SKM-1 treated with dmso at 0.1 percent for 144 hours (cell line): ENCODE results near the gene PPFIBP2.

Experiments used
- DNase-seq: peaks from one replicate; lab custom pipeline; 2025; ENCODE audit not compliant: unreplicated experiment; lab: John Stamatoyannopoulos, UW

PPFIBP2 gene

DNA sequence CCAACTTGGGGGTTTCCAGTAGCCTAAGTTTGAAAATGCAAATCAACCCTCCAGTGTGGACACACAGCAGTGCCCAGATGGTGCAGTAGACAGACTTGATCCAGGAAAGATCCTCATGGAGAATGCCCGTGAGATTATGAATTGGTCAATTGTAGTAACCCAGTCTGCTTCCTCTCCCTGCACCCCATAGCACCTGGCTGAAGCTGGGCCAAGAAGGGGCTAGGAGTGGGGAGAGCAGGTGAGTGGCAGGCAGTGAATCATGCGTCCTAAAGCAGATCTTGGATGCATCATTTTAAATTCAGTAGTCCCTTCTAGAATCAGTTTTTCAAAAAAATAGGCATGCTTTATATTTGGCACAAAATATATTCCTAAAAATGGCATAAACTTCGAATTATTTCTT is 107.3 kb downstream of the PPFIBP2 start:
- no peak for DNase-seq

DNA sequence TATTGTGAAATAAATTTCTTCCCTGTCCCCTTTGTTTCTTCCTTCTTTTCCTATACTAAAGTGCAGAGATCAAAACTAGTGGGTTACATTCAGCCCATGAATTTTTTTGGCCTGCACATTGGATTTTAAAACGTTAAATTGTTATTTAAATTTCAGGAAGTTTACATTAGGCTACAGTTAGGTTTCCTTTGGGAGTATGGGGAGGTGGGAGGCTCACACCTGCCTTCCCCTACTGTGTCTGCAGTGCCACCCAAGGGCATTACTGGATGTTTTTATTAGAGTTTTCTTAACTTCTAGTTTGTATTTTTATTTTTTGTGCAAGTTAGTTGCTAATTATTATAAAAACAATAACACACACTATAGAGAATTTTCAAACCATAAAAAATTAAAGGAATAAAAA is 107.8 kb downstream of the PPFIBP2 start:
- no peak for DNase-seq

DNA sequence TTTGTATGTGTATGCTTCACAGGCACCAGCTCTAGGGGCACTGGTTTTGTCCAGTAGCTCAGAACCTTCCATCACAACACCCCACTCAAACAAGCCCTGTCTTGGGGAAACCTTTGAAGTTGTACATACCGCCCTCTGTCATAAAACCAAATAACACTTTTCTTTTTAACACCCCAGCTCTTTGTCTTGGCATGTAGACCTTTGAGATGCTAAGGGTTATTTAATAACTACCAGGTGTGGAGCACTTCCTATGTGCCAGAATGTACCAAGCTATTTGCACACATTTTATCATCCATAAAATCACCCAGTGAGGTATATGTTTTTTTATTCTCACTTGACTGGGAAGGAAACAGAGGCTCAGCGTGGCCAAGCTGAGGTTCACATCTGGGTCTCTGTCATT is 108.9 kb downstream of the PPFIBP2 start:
- no peak for DNase-seq

DNA sequence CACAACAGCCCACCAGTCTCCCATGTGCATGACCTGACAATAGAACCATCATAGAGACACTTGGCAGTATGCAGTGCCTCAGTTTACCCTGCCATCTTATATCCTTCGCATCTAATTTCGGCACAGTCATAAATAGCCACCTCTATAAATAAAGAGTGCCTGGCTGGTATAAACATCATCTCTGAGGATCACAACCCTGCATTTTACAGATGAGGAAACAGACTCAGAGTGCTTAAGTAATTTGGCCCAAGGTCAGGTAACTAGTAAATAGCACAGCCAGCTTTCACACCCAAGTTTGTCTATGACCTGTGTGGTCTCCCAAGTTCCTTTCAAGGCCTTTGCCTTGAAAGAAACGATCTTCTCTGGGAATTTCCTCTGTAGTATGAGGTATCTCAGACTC is 114.9 kb downstream of the PPFIBP2 start:
- DNase-seq, result no peak

DNA sequence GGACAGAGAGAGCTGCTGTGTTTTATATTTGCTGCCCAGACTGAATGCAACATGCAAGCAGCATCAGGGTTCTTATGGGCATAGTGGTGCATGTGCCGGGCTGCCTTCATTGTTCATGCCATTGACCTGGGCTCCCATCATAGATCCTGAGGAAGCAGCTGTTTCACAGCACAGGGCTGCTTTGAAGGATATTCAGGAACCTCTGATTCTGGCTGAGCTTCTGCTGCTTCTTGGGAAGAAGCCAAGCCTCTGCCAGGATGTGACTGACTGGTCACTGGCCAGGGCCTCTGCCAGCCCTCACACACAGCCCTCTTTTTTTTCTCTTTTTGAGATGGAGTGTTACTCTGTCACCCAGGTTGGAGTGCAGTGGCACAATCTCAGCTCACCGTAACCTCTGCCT is 116.2 kb downstream of the PPFIBP2 start:
- DNase-seq, result no peak

DNA sequence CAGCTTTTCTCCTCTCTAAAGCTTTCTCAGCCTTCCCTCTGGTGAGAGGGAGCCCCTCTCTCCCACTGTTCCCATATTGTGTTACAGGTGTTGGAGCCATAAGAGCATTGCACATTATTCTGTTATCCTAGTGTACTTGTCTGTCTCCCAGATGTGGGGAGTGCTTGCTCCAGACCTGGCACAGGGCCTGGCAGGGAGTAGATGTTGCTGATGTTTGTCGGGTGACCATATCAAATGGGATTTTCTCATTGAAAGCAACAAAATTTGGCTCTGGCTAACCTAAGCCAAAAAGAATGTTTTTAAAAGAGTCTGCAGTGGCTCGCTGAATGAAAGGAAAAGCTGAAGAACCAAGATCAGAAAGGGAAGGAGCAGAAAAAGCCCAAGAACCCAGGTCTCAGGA is 118.4 kb downstream of the PPFIBP2 start:
- no peak for DNase-seq

DNA sequence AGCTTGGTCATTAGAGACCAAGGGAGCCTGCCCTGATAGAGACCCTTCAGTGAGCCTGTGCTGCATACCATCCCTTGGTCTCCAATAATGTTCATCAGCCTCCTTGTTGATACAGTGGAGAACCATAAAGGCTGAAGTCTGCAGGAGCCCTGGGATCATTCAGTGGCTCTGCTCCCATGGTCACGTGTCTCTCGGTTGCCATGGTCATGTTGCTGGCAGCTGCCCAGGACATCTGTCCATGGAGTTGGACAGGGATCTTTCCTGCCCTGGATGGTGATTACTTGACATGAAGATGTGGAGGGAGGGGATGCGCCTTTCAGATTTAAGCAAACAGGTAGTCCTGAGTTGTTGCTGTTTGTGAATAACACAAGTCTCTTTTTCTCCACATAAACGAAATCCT is 121.3 kb downstream of the PPFIBP2 start:
- DNase-seq, result no peak

DNA sequence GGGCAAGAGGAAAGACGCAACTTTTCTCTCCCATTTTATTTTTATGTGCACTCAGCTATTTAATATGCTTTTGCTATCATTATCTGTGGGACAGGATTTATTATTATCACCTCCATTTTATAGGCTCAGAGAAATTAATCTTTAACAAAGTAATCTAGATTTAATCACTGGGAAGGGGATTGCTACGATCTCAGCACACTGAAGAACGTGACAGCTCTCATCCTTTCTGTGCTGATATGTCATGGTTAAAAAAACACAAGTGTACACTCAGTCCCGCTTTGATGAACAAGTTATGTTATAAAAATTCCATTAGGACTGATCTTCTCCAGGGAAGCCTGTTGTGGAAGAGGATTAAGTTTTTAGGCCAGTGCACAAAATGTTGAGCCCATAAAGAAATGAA is 121.9 kb downstream of the PPFIBP2 start:
- DNase-seq, result no peak

DNA sequence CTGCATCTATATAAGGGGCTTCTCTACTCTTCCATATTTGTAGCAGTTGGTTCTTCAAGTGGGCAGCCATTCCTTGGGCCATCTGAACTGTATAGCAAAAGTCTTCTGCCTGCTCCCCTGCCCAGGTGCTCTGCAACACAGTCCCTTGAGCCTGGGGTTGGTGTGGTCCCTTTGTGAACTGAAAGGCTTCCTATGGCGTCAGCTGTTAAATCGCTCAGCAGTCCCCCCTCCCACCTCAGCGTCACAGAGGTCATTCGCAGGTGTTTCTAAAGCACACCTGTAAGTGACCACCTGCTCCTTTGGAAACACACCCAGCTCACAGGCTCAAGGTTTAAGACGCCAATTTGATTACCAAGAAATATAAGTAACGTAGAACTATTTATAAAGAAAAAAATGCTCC is 122.6 kb downstream of the PPFIBP2 start:
- DNase-seq, result no peak

DNA sequence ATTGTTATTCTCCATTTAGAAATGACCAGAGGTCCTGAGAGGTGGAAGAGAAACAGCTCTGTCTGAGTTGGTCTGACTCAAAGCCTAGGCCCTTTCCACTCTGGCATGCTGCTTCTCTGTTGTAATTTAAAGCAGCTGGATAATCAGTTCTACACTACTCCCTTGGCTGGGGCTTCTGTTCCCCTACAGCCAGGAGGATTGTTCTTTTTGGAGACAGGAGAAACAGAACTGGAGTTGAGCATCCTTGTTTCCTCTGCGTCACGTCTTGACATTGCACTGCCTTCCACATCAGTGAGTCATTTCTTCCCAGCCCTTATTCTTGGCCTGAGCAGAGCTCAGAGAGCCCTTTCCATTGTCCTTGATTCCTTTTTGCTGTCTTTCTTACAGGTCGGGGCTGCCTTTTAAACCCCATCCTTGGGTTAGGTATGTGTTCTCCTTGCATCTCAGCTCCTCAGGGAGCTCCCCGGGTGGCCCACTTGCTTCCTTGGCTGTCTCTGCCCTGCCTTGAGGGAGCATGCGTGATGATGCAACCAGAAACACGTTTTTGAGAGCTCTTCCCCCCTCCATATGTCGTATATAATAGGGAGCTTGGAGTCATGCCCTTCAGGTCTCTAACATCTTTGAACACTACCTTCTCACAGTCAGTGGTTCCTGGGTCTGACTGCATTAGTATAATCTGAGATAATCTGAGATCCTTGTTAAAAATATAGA is 123.8 kb downstream of the PPFIBP2 start:
- DNase-seq, result no peak

DNA sequence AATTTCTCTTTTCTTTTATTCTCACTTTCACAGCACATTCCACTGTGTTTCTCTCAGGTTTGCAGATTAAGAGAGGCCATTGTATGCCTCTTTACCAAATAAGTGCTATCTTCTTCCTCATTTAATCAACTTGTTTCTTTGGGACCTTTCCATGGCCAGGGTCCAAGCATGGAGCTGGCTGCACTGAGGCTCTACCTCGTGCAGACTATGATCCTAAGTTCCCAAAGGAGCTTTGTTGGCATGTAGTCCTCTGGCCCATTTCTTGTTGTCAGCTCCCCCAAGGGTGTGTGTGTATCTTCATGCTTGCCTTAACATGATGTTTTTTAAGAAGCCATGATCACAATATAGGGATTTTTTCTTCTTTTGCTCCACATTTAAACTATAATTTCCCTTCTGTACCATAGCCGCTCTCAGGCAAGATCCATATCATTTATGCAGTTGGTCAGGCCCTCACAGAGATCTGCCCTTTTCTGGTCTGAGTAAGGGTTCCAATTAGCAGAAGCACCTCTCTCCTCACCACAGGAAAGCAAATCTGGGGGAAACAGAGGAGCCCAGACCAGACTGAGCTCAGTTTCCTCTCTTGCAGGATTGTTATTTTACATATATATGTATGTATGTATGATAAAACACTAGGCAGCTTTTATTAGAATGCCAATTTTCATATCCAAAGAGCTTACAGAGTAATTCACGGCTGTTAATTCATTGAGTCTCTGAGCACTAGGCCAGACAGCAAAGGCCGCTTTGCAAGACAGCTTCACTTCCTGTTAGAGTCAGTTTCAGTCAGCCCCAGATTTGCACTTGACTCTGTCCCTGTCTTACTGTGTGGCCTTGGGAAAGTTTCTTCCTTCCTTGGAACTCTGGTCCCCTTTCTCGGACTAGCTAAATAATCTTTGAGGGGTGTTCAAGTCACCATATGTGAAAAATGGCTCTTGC is 125.2 kb downstream of the PPFIBP2 start:
- DNase-seq, result no peak

DNA sequence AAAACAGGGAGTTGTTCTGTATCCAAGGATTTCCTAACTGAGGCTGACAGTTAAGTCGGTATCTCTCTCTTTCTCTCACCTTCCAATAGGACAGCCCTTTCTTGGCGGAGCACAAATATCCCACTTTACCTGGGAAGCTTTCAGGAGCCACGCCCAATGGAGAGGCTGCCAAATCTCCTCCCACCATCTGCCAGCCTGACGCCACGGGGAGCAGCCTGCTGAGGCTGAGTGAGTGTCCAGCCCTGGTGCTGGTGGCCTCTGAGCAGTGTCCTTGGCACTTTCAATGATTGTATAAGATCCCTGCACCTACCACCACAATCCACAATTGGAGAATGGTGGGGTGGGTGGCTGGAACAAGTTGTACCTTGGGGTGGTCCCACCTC is 125.8 kb downstream of the PPFIBP2 start:
- DNase-seq, result no peak

DNA sequence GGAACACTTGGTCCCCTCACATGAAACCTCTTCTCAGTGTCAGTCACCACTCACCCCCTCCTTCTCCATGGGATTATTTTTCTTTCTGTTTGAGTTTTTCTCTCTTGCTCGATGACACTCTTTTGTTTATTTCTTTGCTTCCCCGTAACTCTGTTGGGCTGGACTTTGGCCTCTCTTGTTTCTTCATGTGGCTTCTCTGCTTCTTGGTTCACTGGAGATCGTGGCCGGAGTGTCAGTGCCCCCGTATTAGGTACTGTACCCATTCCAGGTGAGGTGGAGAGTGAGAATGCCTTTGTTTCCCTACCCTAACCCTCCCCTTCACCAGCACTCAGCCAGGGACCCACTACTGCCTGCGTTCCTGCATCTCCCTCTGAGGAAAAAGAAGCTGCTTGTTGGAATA is 127.0 kb downstream of the PPFIBP2 start:
- DNase-seq, result no peak

DNA sequence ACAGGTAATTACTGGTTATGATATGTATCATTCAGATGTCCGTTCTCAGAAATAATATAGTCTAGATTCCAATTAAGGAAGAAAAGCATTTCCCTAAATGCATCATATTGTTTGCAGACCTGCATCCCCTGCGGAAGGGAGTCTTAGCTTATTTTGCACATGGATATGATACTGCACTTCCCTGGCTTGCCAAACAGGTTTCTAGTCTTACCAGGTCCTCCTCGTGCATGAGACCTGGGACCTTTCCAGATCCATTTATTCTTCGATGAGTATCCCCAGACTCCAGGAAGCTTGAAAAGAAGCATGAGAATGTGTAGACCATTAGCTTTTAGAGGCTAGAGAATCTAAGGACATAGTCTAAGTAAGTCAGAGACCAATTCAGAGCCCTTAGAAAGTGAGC is 128.9 kb downstream of the PPFIBP2 start:
- no peak for DNase-seq

DNA sequence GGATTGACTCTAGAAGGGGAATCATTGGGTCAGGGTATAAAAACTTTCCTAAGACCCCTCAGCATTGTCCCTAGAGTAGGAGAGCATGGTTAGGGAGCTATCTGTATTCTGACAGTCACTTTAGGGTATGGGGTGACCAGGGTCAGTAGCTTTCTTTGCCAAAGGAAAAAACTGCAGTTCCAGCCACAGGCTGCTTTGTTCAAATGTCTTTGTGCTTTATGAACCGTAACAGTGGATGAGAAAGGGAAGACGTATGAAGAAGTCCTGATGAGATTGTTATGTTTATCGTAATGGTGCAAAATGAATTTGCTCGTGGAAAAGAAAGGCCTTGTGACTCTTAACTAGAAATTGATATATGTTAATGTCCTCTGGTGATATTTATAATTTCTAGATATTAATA is 129.5 kb downstream of the PPFIBP2 start:
- DNase-seq, result no peak

DNA sequence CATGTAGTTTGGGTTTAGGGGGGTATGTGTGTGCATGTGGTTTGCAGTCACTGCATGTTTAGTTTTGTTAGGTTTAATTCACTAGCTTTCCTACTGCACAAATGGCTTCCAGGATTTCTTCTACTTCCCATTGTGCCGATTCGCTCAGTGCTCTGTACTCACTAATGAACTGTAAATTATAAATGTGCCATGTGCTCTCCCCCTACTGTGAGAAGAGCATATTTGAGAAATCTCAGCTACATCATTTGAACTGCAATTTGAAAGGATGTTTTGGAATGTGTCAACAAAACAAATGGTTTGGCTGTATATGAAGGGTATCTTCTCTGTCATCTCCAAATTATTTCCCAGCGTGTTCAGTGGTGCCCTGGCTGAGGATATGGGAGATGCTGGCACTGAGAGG is 131.4 kb downstream of the PPFIBP2 start:
- DNase-seq, result no peak

DNA sequence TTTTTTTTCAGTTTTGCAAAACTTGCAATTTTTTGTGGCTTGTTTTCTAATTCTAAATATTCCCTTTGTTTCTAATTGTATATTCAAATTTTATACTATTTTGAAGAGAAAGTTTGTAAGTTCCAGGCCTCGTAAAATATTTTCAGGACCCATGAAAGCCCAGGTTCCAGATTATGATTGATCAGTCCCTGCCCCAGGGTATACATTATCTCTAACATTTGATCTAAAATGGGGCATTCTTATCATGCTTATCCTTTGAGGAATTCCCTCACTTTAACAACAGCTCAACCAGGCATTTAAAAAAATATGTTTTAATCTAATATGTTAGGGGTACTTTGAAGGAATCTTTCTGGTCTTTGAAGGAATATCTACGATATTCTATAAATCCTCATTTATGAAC is 133.1 kb downstream of the PPFIBP2 start:
- no peak for DNase-seq

DNA sequence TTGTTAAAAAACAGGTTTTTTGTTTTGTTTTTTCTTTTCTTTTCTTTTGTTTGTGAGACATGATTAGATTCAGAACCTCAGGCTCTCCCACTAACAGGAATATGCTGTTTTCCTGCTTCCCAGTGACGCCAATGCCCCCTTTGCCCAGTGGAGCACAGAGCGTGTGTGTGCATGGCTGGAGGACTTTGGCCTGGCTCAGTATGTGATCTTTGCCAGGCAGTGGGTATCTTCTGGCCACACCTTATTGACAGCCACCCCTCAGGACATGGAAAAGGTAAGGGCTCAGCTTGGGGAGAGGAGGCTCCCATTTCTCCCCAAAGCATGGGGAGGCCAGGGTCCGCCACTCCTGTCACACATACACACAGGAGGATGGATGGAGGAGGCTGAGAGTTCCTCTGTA is 134.5 kb downstream of the PPFIBP2 start:
- no peak for DNase-seq

DNA sequence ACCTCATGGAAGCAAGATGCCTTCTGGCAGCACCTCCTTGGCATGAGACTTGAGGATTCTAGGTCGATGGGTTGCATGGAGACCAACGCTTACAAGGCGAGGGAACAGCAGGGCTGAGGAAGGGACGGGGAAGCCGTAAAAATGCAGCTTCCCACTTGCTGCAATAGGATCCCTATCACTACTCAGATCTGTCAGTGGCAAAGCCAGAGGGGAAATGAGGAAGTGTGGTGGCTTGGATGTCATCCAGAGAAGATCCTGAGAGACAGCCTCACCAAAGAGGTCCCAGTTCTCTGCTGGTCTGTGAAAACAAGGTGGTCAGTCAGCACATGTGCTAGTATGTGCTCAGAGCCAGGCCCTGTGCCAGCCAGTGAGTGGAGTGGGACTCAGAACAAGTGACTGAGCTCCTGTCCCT is 137.3 kb downstream of the PPFIBP2 start:
- DNase-seq, result peak; percentile 60

DNA sequence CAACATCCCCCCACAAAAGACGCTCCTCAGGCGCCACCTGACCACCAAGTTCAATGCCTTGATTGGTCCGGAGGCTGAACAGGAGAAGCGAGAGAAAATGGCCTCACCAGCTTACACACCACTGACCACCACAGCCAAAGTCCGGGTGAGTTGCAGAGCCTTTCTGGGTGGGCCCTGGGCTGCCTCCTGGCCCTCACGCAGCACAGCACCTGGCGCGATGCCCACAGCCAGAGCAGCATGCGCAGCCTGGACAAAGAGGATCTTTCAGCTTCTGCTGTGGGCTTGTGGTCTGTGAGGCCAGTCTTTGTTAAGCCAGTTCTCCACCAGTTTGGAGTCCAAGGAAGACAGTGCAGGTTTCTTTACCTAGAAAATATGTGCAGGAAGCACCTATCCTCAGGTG is 137.9 kb downstream of the PPFIBP2 start:
- DNase-seq, result no peak

DNA sequence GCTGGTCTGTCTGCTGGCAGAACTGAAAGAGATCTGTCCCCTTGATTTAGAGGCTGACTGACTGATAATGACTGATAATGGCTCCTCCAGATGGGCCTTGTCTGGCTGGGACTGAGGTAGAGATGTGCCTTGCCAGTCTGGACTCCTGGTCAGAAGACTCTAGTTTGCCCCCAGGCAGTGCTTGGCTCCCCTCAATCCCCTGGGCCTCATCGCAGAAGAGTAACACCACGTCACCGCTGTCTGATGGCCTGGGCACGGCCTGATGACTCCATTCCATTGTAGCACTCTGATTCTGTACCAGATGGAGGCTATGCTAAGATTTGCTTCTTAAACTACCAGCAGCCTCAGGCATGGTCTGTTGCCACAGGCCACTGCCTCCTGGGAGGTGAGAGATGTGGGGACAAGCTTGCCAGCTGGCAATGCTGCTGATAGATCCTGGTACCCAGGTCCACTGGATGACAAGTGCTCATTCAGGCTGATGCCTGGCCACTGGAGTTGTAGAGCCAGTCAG is 140.5 kb downstream of the PPFIBP2 start:
- DNase-seq, result no peak
